Measurements from ENCODE around the gene CACNB2. TPM values are rescaled to one million over a fixed set of nuclear protein-coding genes. Genes with fewer than 3 reads are reported as not detected.
"Not testable (repeated sequence)": the region's sequence is repeated elsewhere in the genome, so short reads cannot be mapped to it uniquely, and the experiment has no call there.

Gene CACNB2
- polyA plus RNA-seq, 2 of the 4 experiments (the other 2 are of a cell fraction) = not detected

- WGBS (ENCODE audit: missing lambda C conversion rate) = 85% methylated on average over 3 of the region's 3 CpGs
- ATAC-seq (no peak), FAIRE-seq (no peak), DNase-seq (ENCODE audit: low read depth in 1 of 2, low spot score in 1 of 2) (no peak)
- ChIA-PET POLR2A (no interaction called here), CTCF (no interaction called here)
- Histone ChIP-seq H3K4me3 (no peak overlapping the region), H3K4me1 (no peaks in the 10 kb centered on the region), H3K4me2 (no peak overlapping the region), H3K9me3 (peaks cover 23% of the 10 kb centered on the region; the same call in 2 of the 3 replicates), H3K27ac (no peak overlapping the region)
- no peak for TF ChIP-seq EP300 (IDR thresholded peaks at IDR 0.05)
- TF ChIP-seq CHD2 (IDR thresholded peaks at IDR 0.05; ENCODE audit: low read length, partially characterized antibody) = no peak
- TF ChIP-seq USF2 (IDR thresholded peaks at IDR 0.05) = no peak
- no peak for TF ChIP-seq E2F6 (IDR thresholded peaks at IDR 0.05; ENCODE audit: borderline replicate concordance, low read depth)
- no peak for TF ChIP-seq ZSCAN20 (CRISPR knock-in tag; IDR thresholded peaks at IDR 0.05)
- TF ChIP-seq HMGXB4 (CRISPR knock-in tag; IDR thresholded peaks at IDR 0.05; ENCODE audit: borderline replicate concordance) = no peak
- TF ChIP-seq MAX (IDR thresholded peaks at IDR 0.05) = no peak
- TF ChIP-seq CBX8 (IDR thresholded peaks at IDR 0.05) = no peak
- TF ChIP-seq EHMT2 (IDR thresholded peaks at IDR 0.05; ENCODE audit: low read depth) = no peak
- no peak for TF ChIP-seq RNF2 (IDR thresholded peaks at IDR 0.05; ENCODE audit: borderline replicate concordance, low read depth)
- no peak for TF ChIP-seq HOXA7 (CRISPR knock-in tag; IDR thresholded peaks at IDR 0.05)
- no peak for TF ChIP-seq HOXB5 (CRISPR knock-in tag; IDR thresholded peaks at IDR 0.05)
- no peak for TF ChIP-seq GATA3 (IDR thresholded peaks at IDR 0.05; ENCODE audit: borderline replicate concordance)
- TF ChIP-seq CBX2 (IDR thresholded peaks at IDR 0.05; ENCODE audit: borderline replicate concordance, low read depth) = no peak
- no peak for TF ChIP-seq ELK1 (IDR thresholded peaks at IDR 0.05; ENCODE audit: low read depth, low read length)
Observed at GRCh38 chr10:18567343-18567856, 427.2 kb downstream of the CACNB2 start.

DNA sequence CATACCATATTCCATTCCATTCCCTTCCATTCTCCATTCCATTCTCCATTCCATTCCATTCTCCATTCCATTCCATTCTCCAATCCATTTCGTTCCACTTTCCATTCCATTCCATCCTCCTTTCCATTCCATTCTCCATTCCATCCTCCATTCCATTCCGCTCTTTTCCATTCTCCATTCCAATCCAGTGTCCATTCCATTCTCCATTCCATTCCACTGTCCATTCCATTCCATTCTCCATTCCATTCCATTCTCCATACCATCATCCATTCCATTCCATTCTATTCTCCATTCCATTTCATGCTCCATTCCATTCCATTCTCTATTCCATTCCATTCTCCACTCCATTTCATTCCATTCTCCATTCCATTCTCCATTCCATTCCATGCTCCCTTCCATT, 430.2 kb downstream of the CACNB2 start:
- H3K27ac ChIP-seq, POLR2A ChIA-PET, FAIRE-seq: not testable (repeated sequence)

DNA sequence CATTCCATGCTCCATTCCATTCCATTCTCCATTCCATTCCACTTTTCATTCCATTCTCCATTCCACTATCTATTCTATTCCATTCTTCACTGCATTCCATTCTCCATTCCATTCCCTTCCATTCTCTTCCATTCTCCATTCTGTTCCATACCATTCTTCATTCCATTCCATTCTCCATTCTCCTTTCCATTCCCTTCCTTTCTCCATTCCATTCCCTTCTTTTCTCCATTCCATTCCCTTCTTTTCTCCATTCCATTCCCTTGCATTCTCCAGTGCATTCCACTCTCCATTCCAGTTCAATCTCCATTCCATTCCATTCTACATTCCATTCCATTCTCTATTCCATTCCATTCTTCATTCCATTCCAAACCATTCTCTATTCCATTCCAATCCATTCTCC, 430.9 kb downstream of the CACNB2 start:
- no peak for DNase-seq (ENCODE audit: low read depth in 1 of 2, low spot score in 1 of 2)
- H3K4me3 ChIP-seq = no peak overlapping the region
- CTCF ChIA-PET = no interaction called here
- FAIRE-seq = no peak
- no peak overlapping the region for H3K27ac ChIP-seq
- H3K4me1 ChIP-seq = no peaks in the 10 kb centered on the region
- ATAC-seq = no peak
- H3K9me3 ChIP-seq = peaks cover 17% of the 10 kb centered on the region; the same call in 1 of the 3 replicates
- H3K4me2 ChIP-seq = no peak overlapping the region
- POLR2A ChIA-PET = no interaction called here
- TF ChIP-seq FOSL2 (IDR thresholded peaks at IDR 0.05) (no peak), FOSL2 (CRISPR knock-in tag; IDR thresholded peaks at IDR 0.05) (no peak), MYC (IDR thresholded peaks at IDR 0.05; ENCODE audit: borderline replicate concordance, low read length) (no peak), PBX3 (IDR thresholded peaks at IDR 0.05) (no peak), CHD4 (IDR thresholded peaks at IDR 0.05; ENCODE audit: borderline replicate concordance) (no peak), EHF (CRISPR knock-in tag; IDR thresholded peaks at IDR 0.05) (no peak), POLR2A (IDR thresholded peaks at IDR 0.05; ENCODE audit: low read length) (no peak), ELK1 (IDR thresholded peaks at IDR 0.05; ENCODE audit: low read depth, low read length) (no peak), REST (IDR thresholded peaks at IDR 0.05) (no peak), NFE2L2 (conservative IDR thresholded peaks at IDR 0.05; ENCODE audit: low read length) (no peak), JUNB (IDR thresholded peaks at IDR 0.05) (no peak)

More for the DNA sequence above, 430.2 kb downstream of the CACNB2 start:
- DNase-seq (ENCODE audit: low read depth in 1 of 2, low spot score in 1 of 2); ATAC-seq; H3K4me1 ChIP-seq; H3K4me2 ChIP-seq; CTCF ChIA-PET; H3K4me3 ChIP-seq: not testable (repeated sequence)
- whole genome bisulfite sequencing (ENCODE audit: missing lambda C conversion rate) = 88% methylated on average over 2 of the region's 2 CpGs
- peaks cover 18% of the 10 kb centered on the region; the same call in 2 of the 3 replicates for H3K9me3 ChIP-seq

Measured in A549 (cell line).